HG03060 (cell line): ENCODE measurements around the gene TEDC2.

Experiments
- ATAC-seq: cut with Tn5 transposase; IDR thresholded peaks from one replicate; pipeline ENCODE4 v1.9.1; 2021; ENCODE audit warnings: low read depth, moderate number of reproducible peaks; ENCODE audit not compliant: unreplicated experiment

The TEDC2 gene

GRCh38 chr16:2508722-2509400 is 49.0 kb downstream of the TEDC2 start:
- ATAC-seq: no peak

GRCh38 chr16:2511128-2511800 is 51.4 kb downstream of the TEDC2 start:
- no peak for ATAC-seq

DNA sequence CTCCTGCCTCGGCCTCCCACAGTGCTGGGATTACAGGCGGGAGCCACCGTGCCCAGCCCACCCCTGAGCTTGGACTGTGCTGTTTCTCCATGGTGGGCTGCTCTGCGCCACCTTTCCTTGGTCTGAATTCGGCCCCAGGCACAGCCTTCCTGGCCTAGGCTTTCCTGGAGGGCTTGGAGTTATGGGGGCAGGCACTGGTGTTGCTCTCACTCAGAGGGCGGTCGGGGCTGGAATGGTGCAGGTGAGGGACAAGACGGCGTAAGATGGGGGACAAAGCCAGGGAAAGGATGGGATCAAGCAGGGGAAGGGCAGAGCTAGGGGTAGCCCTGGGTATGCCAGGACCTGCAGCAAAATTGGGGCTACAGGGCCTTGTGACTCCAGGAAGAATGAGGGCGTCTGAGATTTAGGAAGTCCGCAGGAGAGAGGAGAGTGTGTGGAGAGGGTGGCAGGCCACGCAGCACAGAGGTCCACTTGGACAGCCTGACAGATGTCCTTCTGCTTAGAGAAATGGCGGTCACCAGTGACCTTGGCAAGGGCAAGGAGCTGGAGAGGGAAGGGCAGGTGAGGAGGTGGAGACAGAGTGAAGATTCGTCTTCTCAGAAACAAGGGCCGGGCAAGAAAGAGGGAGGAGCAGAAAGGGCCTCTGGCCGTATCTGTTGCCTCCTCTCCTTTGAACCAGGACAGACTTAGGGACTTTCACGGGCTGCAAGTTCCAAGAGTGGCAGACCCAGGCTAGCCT is 52.3 kb downstream of the TEDC2 start:
- no peak for ATAC-seq

GRCh38 chr16:2512735-2513404 is 53.0 kb downstream of the TEDC2 start:
- ATAC-seq: no peak

DNA sequence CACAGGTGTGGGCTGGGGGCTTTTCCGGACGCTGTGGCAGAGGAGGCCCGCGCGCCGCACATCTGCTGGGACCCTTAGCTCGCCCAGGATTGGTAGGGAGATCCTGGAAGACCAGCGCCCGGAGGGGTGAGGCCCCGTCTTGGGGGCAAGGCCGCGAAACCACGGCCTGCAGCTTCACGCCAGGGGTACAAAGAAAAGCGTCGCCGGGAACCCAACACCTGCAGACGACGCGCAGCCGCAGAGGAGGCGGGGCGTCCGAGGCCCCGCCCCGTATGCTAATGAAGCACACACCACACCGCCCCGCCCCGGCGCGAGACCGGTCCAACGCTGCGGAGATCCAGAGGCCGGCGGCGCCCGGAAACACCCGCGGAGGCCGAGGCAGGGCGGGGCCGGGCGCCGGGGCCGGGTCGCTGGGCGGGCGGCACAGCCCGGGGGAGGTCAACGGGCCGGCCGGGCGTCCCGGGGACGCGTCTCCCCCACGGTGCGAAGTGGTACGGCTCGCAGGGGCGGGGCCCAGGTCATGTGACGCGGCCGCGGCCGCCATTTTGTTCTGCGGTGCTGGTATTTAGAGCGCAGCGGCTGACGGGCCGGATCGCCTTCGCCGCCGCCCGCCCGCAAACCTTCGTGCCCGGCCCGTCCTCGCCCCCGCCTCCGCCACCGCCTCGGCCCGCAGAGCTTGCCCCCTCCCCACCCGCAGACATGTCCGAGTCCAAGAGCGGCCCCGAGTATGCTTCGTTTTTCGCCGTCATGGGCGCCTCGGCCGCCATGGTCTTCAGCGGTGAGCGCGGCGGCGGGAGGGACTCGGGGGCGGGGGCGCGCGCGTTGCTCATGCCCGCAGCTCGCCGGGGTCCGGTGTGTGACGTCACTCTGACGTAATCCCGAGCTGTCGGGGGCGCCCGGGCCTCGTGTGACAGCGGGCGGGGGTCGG is 53.8 kb downstream of the TEDC2 start, which contains the start of gene ATP6V0C:
Gene ATP6V0C, plus strand, starts transcription at position 548 of the 928 bp plus-strand sequence. Its CDS starts 152 bp downstream, at position 700.
- ATAC-seq: peak; percentile 44
